NCI-H2107 treated with DMSO at 0.1 percent for 48 hours (cell line): ENCODE measurements around the gene MTMR3.
"Not testable (repeated sequence)": the region's sequence is repeated elsewhere in the genome, so short reads cannot be mapped to it uniquely, and the experiment has no call there.

Experiments
- DNase-seq: peaks from one replicate; lab custom pipeline; 2025; ENCODE audit not compliant: unreplicated experiment; lab: John Stamatoyannopoulos, UW

Gene MTMR3

DNA sequence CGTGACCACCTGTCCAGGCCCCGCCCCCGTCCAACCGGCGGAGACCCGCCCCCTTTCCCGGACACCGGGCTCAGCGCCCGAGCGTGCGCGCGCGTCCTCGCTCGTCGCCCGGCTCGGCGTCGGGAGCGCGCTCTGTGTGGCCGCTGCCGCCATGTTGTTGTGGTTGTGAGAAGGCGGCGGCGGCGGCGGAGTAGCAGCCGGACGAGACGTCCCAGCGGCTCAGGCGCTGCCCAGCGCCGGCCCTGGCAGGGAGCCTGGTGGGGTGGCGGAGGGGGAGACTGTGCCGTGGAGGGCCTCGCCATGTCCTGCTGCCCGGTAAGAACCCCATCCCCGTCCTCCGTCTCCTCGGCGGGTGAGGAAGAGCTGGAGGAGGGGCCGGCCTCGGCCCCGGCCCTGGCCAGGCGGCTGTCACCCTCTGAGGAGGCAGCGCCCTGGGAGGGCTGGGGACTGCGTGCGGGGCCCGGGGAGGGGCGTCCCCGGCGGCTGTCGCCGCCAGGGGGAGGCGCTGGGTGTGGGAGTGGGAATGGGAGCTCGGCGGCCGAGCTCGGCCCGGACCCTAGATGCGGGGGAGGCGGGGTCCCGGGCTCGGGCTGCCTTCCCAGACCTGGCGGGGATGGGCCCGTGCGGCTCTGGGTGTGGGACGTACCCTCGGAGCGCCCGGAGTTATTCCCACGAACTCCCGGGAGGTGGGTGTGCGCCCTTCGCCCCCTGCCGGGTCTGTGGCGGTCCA is at the start of gene MTMR3:
MTMR3 (plus strand) TSS at position 130 of the 730 bp plus-strand sequence. CDS start 87,886 bp downstream, outside the sequence.
- peak; percentile 69 for DNase-seq

DNA sequence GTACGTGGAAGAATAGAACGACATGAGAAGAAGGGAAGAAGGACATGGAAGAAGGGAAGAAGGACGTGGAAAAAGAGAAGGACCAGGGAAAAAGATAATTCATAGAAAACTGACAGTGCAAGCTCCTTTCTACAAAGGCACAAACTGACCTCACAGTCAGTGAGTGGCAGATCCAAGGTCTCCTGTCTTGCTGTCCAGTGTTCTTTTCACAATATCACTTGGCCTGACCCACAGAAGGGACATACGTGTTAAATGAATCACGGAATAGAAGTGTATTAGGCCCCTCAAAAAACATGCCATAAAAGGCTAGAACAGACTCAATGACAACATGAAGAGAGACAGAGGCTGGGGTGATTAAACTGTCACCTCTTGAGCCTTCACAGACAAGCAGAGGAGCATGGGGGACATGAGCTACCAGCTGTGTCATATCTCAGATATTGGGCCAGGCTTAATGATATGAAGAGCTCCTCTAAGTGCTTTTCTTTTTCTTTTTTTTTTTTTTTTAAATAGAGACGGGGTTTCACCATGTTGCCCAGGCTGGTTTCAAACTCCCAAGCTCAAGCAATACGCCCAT is 49.5 kb upstream of the MTMR3 start:
- no peak for DNase-seq

DNA sequence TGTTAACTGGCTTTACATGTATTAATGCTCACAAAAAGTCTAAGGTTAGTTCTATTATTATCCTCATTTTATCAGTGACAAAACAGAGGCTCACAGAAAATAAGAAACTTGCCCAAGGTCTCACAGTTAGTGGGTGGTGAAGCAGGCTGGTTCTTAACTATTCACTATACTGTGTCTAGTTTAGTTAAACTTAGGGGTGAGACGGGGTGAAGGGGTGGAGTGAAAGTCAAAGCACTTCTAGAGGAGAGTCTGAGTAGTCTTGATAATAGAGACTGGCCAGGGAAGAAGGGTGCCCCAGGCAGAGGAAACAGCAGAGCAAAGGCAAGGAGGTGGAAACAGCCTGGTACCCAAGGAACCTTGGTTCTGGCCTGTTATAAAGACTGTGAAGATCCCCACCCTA is 48.9 kb upstream of the MTMR3 start:
- no peak for DNase-seq

DNA sequence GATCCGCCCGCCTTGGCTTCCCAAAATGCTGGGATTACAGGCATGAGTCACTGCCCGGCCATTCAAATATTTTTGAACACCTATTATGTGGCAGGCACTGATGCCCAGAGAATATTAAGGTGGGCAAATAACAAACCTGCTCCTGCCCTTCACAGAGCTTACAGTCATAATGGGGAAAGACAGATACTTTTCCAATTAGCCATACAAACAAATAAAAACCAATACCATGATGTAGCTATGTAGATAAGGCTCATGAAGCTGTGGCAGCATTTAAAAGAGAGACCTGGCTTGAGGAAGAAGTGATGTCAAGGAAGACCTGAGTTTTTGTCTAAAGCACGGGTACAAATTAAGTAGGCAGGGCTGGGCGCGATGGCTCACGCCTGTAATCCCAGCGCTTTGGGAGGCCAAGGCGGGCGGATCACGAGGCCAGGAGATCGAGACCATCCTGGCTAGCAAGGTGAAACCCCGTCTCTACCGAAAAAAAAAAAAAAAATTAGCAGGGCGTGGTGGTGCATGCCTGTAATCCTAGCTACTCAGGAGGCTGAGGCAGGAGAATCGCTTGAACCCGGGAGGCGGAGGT is 46.1 kb upstream of the MTMR3 start:
- not testable (repeated sequence) for DNase-seq

DNA sequence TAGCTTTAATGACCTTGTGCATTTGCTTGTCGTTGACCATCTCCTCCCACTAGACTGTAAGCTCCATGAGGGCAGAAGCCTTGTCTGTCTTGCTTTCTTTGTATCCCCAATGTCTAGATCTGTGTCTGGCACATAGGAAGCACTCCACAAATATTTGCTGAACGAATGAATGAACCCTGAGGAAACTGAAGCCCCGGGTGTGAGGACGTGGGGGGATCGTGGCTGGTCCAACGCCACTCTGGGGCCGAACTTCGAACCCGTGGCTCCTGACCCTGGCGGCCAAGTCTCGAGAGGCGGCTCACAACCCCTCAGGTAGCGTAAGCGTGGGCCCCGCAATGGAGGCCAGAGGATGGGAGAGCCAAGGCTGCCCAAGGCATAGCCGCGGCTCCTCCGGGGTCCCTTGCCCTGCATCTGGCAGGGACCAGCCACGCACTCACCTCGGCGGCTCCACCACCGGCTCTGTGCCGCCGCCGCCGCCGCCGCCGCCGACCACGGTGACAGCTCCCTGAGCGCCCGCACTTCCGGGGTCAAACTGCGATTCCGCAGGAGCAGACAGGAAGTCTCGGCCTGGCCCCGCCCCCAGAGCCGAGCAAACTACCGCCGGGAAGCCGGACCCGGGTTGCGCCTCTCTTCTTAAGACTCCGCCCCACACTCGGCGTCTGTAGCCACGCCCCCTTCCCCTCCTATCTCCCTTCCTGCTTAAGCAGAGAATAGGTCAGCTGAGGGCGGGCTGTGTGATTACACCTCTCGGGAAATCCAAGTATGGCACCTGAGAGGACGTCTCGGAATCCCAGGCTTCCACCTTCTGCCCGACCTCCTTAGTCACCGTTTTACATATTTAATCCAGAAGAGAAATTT is 45.0 kb upstream of the MTMR3 start, which contains the start of gene ASCC2:
ASCC2 (minus strand) TSS at position 534 of the 858 bp plus-strand sequence. CDS start 5,949 bp downstream, outside the sequence.
- peak; percentile 87 for DNase-seq

DNA sequence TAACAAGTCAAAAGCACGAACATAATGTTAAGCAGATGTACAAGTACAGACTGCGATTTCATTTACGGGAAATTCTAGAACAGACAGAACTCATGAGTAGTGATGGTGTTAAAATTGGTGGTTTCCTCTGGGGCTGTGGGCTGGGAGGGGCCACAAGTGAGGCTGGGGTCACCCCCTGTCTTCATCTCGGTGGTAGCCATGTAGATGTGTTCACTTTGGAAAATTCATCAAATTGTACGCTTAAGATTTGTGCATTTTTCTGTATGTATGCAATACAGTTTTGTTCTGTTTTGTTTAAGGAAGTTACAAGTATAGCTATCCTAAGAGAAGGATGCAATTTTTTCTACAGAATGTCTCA is 44.4 kb upstream of the MTMR3 start:
- DNase-seq, result no peak

DNA sequence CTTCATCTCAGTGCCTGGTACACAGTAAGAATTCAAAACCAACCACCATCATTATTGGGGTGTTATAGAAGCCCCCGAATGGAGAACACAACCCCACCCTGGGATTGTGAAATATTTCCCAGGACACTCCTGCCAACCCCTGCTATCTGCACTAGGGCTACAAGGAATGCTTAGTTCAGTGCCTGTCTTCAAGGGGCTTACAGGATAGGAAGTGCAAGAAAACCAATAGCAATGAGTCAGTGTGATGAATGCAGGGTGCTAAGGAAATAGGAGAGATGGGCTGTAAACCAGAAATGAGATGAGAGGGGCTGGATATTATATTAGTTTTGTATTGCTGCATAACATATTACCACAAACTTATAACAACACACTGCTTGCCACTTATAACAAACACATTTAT is 43.9 kb upstream of the MTMR3 start:
- no peak for DNase-seq

DNA sequence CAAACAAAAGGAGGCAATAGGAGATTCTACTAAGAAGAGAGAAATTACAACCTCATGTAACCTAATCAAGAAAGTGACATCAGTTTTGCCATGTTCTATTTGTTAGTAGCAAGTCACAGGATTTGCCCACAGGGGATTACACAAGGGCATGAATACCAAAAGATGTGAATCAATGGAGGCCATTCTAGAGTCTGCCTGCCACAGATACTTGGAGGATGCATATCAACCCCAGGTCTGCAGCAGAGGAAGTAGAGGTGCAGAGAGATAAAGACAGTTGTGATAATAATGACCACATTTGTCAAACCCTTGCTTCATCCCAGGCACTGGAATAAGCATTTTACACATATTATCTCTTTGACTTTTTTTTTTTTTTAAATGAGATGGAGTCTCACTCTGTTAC is 42.5 kb upstream of the MTMR3 start:
- no peak for DNase-seq

DNA sequence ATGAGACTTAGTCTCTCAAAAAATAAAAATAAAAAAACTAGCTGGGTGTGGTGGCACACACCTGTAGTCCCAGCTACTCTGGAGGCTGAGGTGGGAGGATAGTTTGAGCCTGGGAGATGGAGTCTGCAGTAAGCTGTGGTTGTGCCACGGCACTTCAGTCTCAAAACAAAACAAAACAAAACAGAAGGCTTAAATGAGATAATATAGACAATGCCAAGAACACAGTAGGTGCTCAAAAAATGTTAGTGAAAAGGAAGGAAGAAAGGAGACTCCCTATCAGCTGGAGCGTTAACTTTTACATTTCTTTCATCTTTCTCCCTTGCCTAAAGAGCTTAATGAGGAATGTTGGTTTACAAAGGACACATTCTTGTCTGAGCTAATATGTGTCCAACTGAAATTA is 40.8 kb upstream of the MTMR3 start:
- DNase-seq, result no peak

DNA sequence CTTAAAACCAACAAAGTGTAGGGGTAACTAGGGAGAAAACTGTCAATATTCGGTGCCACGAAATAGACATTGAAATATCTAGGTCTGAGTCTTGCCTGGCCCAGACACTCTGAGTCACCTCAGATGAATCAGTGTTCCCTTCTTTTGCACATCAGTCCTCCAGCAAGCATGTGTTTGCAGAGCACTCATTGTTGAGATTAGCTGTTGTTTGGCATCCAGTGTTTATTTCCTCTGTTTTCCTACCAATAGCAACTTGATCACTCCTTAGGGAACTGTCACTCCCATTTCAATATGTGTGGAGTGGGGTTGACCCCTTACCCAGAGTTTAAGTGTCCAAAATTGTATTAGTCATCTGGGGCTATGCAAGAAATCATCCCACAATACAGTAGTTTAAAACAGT is 40.2 kb upstream of the MTMR3 start:
- DNase-seq, result no peak

DNA sequence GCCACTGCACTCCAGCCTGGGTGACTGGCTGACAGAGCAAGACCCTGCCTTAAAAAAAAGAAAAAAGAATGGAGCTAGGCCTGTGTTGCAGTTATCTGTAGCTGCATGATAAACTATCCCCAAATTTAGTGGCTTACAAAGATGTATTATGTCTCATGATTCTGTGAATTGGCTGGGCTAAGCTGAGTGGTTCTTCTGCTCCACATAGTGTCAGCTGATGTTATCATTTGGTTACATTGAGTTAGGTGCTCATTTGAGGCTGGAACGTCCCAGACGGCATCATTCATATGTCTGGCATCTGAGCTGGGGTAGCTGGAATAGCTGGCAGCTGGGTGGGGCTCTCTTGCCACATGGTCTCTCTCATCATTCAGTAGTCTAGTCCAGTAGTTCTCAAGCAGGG is 36.7 kb upstream of the MTMR3 start:
- no peak for DNase-seq

DNA sequence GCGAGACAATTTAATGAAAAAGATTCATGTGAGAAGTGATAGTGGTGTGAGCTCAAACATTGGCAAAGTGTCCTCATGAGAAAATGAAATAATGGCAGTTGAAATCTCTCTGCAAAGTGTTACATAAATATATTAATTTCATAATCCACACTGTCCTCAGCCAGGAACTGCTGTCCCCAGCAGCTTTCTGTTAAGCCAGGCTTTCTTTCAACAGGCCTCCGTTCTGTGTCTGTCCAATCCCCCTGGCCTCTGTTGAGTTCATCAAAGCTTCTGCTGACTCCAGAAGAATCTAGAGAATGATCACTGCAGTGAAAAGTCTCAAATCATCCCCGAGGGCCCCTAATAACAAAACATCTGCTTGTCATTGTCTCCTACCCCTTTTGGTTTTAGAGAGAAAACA is 34.9 kb upstream of the MTMR3 start:
- DNase-seq, result no peak

DNA sequence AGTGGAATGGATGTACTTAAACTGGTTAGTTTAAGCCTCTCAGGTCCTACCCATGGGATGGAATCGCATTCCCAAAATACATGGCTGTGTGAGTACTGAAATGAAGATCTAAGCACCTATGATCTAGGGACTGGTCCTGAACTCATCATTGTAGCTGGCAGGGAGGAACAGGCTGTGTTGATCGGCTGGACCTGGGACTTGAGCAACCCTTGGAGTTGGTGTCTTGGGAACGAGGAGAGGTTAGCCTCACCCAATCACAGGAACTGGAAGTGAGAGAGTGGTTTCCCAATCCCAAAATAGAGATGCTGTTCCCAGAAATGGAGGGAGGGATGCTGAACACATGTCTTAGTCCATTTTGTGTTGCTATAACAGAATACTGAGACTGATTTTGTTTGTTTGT is 28.5 kb upstream of the MTMR3 start:
- DNase-seq, result no peak

DNA sequence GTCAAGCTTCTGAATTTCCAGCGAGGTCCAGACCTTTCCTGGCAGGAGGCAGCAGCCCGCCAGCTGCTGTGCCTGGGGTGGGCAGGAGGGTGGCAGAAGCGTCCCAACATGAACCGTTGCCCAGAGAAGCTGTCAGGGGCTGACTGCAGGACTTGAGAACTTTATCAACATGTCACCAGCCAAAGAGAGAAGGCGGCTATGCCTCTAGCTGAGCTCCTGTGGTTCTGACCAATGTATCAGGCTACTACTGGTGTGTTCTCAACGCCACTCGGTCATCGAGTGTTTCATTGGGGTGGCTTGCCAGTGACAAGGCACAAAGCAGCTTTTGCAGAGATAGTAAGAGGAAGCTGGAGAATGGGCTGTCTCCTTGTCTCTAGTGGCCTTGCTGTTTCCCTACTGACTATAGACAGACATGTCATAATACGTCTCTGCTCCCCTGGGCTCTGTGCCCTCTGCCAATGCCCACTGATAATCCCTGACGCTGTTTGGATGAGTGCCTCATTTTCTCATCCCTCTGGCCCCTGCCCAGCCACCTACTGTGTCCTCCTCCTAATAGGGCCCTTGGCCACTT is 27.3 kb upstream of the MTMR3 start:
- DNase-seq, result no peak

DNA sequence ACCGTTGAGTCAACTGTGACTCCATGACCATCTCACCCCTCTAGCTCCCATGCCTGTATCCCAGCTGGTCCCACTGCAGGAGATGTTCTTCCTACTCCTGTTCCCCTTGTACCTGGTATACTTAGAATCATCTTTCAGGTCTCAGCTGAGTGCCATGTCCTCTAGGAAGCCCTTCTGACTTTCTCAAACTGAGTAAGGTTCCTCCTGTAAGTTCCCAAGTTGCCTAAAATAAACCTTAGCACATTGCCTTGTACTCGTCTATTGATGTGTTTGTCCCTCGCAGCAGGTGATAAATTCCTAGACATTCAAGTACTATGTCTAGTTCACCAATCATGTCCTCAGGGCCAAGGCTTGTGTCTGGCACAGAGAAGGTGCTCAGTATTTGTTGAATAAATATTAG is 26.5 kb upstream of the MTMR3 start:
- DNase-seq, result no peak

DNA sequence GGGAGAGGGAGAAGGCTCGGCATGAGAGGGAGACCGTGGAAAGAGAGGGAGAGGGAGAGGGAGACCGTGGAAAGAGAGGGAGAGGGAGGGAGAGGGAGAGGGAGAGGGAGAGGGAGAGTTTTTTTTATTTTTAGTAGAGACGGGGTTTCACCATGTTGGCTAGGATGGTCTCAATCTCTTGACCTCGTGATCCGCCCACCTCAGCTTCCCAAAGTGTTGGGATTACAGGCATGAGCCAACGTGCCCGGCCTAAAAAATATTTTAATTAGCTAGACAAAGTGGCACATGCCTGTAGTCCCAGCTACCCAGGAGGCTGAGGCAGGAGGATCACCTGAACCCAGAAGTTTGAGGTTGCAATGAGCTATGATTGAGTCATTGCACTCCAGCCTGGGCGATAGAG is 23.9 kb upstream of the MTMR3 start:
- not testable (repeated sequence) for DNase-seq

DNA sequence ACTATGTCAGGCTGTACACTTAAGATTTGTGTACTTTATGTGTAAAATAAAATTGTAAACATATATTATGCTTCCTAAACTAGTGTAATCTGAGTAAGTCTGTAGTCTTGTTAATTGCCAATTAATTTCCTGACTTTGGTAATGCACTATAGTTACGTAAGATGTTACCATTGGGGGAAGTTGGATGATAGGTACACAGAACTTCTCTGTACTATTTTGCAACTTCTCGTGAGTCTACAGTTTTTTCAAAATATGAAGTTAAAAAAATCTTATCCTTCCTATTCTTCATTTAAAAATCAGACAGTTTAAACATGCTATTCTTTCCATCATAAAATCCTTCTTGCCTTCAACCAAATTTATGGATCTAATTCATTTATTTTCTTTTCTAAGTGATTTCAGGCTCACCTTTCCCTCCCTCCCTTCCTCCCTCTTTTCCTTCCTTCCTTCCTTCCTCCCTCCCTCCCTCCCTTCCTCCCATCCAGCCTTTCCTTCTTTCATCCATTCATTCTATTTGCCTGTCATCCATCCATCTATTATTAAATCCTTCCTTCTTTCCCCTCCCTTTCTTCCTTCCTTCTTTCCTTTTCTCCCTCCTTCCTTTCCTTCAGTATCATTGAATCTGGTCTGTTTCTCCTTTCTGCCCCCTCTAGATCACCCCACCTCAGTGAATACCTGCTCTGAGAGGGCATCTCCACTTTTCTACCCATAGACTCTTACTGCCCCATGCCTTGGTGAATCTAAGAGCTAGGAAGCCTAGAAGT is 22.8 kb upstream of the MTMR3 start:
- DNase-seq, result no peak

DNA sequence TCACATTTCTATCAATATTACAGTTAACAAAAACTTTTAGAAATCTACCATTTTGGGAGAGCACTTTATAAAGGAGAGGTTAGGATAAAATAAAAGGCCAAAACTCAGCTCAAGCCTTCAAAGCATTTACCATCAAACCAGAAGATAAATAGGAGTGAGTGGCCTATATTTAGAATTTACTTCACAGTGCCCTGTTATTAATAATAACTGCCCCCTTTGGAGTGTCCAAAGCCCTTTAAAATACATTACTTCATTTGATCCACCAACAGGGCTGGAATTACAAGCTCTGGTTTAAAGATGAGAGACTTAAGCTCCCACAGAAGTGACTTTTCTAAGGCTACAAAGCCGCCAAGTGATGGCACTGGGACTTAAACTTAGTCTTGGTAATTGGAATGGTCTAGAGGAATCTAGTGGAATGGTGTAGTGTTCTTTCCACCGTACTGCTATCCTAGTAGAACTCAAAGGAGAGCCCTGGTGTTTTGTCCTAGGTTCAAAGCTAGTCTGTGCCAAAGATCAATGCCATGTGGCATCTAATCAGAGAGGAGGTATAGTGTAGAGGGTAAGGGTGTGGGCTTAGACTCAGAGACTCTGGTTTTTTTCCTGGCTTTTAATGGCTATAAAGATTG is 21.2 kb upstream of the MTMR3 start:
- DNase-seq, result no peak

DNA sequence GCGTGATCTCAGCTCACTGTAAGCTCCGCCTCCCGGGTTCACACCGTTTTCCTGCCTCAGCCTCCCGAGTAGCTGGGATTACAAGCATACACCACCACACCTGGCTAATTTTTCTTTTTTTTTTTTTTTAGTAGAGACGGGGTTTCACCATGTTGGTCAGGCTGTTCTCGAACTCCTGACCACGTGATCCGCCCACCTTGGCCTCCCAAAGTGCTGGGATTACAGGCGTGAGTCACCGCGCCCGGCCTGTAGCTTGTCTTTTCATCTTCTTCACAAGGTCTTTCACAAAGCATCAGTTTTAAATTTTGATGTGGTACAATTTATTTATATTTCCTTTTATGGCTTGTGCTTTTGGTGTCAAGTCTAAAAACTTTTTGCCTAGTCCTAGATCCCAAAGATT is 17.4 kb upstream of the MTMR3 start:
- DNase-seq, result not testable (repeated sequence)

DNA sequence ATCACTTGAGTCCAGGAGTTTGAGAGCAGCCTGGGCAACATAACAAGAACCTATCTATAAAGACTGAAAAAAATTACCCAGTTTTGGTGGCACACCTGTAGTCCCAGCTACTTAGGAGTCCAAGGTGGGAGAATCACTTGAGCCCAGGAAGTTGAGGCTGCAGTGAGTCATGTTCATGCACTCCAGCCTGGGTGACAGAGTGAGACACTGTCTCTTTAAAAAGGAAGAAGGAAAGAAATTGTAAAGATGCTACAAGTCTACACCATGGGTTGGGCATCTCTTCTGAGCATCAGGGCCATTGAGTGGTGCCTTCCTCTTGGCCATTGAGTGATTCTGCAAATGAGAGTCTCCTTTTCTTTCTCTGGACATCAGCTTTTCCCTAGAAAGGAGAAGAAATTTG is 15.7 kb upstream of the MTMR3 start:
- no peak for DNase-seq
